GM23338 (cell line): Measurements from ENCODE around the gene KATNIP.

Experiments
- CREB1 ChIP-seq: fragments of 250-450 bp; sonication (Bioruptor Pico); IDR thresholded peaks from 2 replicates; pipeline ENCODE4 v1.5.0; 2020; ENCODE audit warnings: low read depth, mild to moderate bottlenecking, moderate library complexity
- CTCF ChIP-seq, 2 experiments: fragments of 200-600 bp in 1 of 2; sonication (generic) in 1 of 2; conservative IDR thresholded peaks; 2 replicates each; pipeline versions ENCODE4 v1.5.1 to v1.6.1; 2016 to 2017; ENCODE audit warnings: antibody characterized with exemption in 2 of 2, low read depth in 2 of 2, mild to moderate bottlenecking in 2 of 2, moderate library complexity in 1 of 2
- ETS1 ChIP-seq: IDR thresholded peaks from 2 replicates; pipeline ENCODE4 v1.6.1; 2016; ENCODE audit warnings: antibody characterized with exemption
- EZH2 ChIP-seq: fragments of 200-600 bp; sonication (generic); IDR thresholded peaks from one replicate; pipeline ENCODE4 v1.8.0; 2017; ENCODE audit warnings: antibody characterized with exemption, mild to moderate bottlenecking, low read depth; ENCODE audit not compliant: unreplicated experiment
- EZH2phosphoT487 ChIP-seq: fragments of 200-600 bp; sonication (generic); IDR thresholded peaks from one replicate; pipeline ENCODE4 v1.8.1; 2018; ENCODE audit warnings: antibody characterized with exemption; ENCODE audit not compliant: unreplicated experiment
- JUNB ChIP-seq: IDR thresholded peaks from one replicate; pipeline ENCODE4 v1.6.1; 2016; ENCODE audit warnings: antibody characterized with exemption; ENCODE audit not compliant: unreplicated experiment
- NANOG ChIP-seq: IDR thresholded peaks from 2 replicates; pipeline ENCODE4 v1.6.1; 2016; ENCODE audit warnings: antibody characterized with exemption, borderline replicate concordance
- POLR2AphosphoS5 ChIP-seq: IDR thresholded peaks from 2 replicates; pipeline ENCODE4 v1.6.1; 2016; ENCODE audit warnings: antibody characterized with exemption, low read depth
- REST ChIP-seq: IDR thresholded peaks from one replicate; pipeline ENCODE4 v1.6.1; 2018; ENCODE audit warnings: antibody characterized with exemption; ENCODE audit not compliant: unreplicated experiment
- STAT1 ChIP-seq: IDR thresholded peaks from one replicate; pipeline ENCODE4 v1.6.1; 2016; ENCODE audit warnings: antibody characterized with exemption; ENCODE audit not compliant: unreplicated experiment
- ZNF114 ChIP-seq: fragments of 250-450 bp; sonication (Bioruptor Pico); IDR thresholded peaks from 2 replicates; pipeline ENCODE4 v1.5.0; 2020; ENCODE audit warnings: mild to moderate bottlenecking, moderate library complexity

- TF ChIP-seq CTCF (conservative IDR thresholded peaks at IDR 0.05; ENCODE audit: low read depth in 2 of 2) (no peak), ZNF114 (no peak), EZH2phosphoT487 (no peak), EZH2 (no peak), POLR2AphosphoS5 (no peak), CREB1 (no peak), JUNB (no peak), ETS1 (no peak), REST (no peak), STAT1 (no peak), NANOG (no peak)
Measured at GRCh38 chr16:27544671-27545070, 5.3 kb upstream of the KATNIP start.
